ENCODE results near the gene C1orf53.

Gene C1orf53

DNA sequence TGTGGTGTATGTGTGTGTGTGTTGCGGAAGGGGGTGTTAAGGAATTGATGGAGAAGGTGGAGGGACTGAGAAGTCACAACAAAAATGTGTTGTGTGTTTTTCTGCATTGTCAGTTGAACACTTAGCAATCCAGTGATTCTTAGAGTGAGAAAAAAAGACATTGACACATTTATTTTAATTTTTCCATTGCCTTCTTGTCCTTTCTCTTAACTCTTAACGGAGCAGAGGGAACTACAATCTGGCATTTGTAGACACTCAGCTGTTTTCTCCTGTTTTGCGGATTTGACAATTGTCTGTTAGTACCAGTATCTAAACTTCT lies 725 bp downstream of the C1orf53 start:
- POLR2A ChIA-PET = interaction anchor here (0.8 to 3.1 kb wide), 6 partner anchors 9 to 262 kb away, joined by 3 to 16 read pairs (median 4); partner anchors contain the start of gene LHX9
- Histone ChIP-seq H3K9me3 (ENCODE audit: control insufficient read depth, insufficient read depth, low read depth, low read length) (no peaks in the 10 kb centered on the region), H3K36me3 (ENCODE audit: control insufficient read depth in 2 of 2, insufficient read depth in 1 of 2, low read length in 2 of 2) (no peaks in the 10 kb centered on the region), H3K4me1 (ENCODE audit: control insufficient read depth, insufficient read depth, low read length) (0 out of 2 replicates have a peak, but pooled peaks cover 2% of the 10 kb centered on the region), H3K4me3 (ENCODE audit: low read depth, low read length) (peak overlapping the region; percentile 88), H3K27ac (ENCODE audit: extremely low read depth, low read depth, low read length) (peak overlapping the region; percentile 43; the same call in 1 of the 2 replicates)
- TF ChIP-seq ZNF670 (tag by site-specific recombination; IDR thresholded peaks at IDR 0.05; ENCODE audit: low read depth) (no peak), ZNF157 (tag by site-specific recombination; IDR thresholded peaks at IDR 0.05) (no peak), ZNF621 (tag by site-specific recombination; IDR thresholded peaks at IDR 0.05) (no peak), GLI4 (tag by site-specific recombination; IDR thresholded peaks at IDR 0.05) (no peak)
- TF ChIP-seq, protein P1, sequence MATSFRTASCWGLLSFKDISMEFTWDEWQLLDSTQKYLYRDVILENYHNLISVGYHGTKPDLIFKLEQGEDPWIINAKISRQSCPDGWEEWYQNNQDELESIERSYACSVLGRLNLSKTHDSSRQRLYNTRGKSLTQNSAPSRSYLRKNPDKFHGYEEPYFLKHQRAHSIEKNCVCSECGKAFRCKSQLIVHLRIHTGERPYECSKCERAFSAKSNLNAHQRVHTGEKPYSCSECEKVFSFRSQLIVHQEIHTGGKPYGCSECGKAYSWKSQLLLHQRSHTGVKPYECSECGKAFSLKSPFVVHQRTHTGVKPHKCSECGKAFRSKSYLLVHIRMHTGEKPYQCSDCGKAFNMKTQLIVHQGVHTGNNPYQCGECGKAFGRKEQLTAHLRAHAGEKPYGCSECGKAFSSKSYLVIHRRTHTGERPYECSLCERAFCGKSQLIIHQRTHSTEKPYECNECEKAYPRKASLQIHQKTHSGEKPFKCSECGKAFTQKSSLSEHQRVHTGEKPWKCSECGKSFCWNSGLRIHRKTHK (tag by site-specific recombination; IDR thresholded peaks at IDR 0.05) = no peak
- CTCF ChIA-PET = interaction anchor here (0.6 to 1.9 kb wide), 7 partner anchors 34 to 780 kb away, joined by 3 to 7 read pairs (median 4); no protein-coding TSS in a partner anchor

DNA sequence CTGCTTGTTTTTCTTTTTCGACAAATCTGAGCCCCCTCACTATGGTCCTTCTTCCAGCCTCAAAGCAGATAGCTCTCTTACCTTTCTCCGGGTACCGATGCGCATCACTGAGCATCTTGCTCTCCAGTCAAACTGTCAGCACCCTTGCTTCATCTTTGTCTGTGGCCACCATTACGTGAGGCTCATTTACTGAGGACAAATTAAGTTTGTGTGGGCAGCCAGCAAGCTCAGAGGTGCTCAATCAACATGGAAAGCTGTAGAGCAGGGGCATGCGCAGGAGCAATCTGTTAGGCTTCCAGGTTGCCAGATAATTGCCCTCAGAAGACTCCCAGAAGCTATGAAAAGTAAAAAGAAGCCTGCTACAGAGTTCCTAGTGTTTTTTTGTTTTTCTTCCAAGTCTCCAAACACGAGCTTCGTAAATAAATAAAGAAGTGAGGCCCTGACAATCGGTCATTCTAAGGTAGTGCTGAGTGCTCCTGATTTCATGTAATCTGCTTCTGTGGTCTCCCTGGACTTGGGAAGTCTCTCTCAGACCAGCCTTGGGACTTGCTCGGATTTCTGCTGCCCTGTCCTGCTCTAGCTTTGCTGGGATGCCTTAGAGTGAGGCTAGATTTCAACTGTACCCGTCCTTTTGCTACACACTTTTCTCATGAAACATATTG lies 1.8 kb downstream of the C1orf53 start:
- Histone ChIP-seq H3K27ac (ENCODE audit: extremely low read depth, low read depth, low read length) (no peak overlapping the region), H3K4me3 (ENCODE audit: low read depth, low read length) (no peak overlapping the region), H3K4me1 (ENCODE audit: control insufficient read depth, insufficient read depth, low read length) (0 out of 2 replicates have a peak, but pooled peaks cover 2% of the 10 kb centered on the region), H3K9me3 (ENCODE audit: control insufficient read depth, insufficient read depth, low read depth, low read length) (no peaks in the 10 kb centered on the region), H3K36me3 (ENCODE audit: control insufficient read depth in 2 of 2, insufficient read depth in 1 of 2, low read length in 2 of 2) (no peaks in the 10 kb centered on the region)
- POLR2A ChIA-PET = interaction anchor here (3.1 kb wide), 1 partner anchor 13 kb away, joined by 16 read pairs; the partner anchor contains the start of gene LHX9
- TF ChIP-seq, protein P2, sequence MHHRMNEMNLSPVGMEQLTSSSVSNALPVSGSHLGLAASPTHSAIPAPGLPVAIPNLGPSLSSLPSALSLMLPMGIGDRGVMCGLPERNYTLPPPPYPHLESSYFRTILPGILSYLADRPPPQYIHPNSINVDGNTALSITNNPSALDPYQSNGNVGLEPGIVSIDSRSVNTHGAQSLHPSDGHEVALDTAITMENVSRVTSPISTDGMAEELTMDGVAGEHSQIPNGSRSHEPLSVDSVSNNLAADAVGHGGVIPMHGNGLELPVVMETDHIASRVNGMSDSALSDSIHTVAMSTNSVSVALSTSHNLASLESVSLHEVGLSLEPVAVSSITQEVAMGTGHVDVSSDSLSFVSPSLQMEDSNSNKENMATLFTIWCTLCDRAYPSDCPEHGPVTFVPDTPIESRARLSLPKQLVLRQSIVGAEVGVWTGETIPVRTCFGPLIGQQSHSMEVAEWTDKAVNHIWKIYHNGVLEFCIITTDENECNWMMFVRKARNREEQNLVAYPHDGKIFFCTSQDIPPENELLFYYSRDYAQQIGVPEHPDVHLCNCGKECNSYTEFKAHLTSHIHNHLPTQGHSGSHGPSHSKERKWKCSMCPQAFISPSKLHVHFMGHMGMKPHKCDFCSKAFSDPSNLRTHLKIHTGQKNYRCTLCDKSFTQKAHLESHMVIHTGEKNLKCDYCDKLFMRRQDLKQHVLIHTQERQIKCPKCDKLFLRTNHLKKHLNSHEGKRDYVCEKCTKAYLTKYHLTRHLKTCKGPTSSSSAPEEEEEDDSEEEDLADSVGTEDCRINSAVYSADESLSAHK (tag by site-specific recombination; IDR thresholded peaks at IDR 0.05) = no peak
- TF ChIP-seq ZBTB17 (tag by site-specific recombination; IDR thresholded peaks at IDR 0.05) = peak; percentile 74; the same call in 1 of the 2 replicates
- CTCF ChIA-PET = interaction anchor here (0.9 to 1.9 kb wide), 4 partner anchors 12 to 254 kb away, joined by 3 to 7 read pairs (median 4); no protein-coding TSS in a partner anchor

DNA sequence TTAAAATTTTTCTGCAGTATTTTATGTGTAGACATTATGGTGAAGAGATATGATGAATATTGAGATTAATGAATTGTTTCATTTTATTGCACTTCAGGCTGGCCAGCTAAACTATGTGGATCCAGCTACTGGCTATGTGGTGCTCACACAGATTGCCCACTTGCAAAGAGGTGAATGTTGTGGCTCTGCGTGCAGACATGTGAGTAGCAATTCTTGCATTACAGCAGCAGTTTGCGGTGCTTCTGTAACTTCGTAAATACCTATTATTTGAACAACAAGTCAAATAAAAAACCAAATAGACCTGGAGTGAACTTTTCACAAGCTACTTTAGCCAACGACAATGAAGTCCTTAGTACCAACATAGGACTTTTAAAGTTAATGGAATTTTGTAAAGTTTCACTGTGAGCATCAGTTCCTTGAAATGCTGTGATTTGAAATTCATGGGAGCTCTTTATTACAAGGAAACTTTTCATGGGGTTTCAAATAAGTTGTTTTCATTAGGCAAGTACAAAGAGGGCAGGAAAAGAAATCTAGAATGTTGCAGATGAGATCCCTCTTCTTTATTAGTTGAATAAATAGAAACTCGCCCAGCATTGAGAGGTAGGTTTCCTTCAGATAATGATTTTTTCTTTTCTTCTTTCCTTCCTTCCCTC lies 3.4 kb downstream of the C1orf53 start:
- CTCF ChIA-PET = interaction anchor here (0.7 to 1.7 kb wide), 2 partner anchors 10 to 529 kb away, joined by 3 to 7 read pairs; no protein-coding TSS in a partner anchor
- no peak overlapping the region for H3K4me3 ChIP-seq (ENCODE audit: low read depth, low read length)
- H3K9me3 ChIP-seq (ENCODE audit: control insufficient read depth, insufficient read depth, low read depth, low read length) = no peaks in the 10 kb centered on the region
- peak; percentile 29; the same call in 1 of the 2 replicates for TF ChIP-seq ZBTB17 (tag by site-specific recombination; IDR thresholded peaks at IDR 0.05)
- TF ChIP-seq ZNF837 (tag by site-specific recombination; IDR thresholded peaks at IDR 0.05) = no peak
- POLR2A ChIA-PET = no interaction called here
- H3K27ac ChIP-seq (ENCODE audit: extremely low read depth, low read depth, low read length) = no peak overlapping the region
- H3K4me1 ChIP-seq (ENCODE audit: control insufficient read depth, insufficient read depth, low read length) = 0 out of 2 replicates have a peak, but pooled peaks cover 2% of the 10 kb centered on the region
- H3K36me3 ChIP-seq (ENCODE audit: control insufficient read depth in 2 of 2, insufficient read depth in 1 of 2, low read length in 2 of 2) = no peaks in the 10 kb centered on the region

DNA sequence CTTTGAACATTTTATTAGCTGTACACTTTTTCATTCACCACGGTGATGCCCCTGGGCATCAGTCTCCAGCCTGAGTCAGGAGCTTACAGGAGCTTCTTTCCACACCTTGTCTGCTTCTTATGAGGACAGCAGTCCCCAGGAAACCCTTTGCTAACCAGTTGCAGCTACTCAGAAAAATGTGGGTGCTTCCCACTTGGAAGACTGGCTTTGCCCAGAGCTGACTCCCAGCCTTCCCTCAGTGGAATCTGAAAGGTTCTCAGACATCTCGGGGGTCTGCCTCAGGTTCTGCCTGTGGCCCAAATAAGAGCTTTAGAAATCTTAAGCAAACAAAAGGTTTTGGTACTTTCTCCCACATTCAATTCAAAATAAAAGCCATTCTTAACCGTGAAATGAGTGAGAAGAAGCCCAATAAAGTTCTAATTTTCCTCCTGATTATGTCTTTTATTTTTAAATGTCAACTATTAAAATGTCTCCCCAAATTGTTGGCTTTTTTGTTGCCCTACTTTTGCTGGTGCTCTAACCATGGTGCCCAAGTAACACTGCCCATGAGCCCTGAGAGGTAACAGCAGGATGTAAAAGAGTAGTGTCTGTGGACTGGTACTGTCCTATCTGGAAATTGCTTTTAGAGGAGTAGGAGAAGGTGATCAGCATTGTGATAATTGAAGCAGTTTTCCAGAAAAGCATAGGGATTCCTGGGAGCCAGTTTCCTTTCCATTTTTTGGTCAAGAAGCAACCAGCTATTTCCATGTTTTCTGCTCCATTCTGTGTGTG lies 5.6 kb downstream of the C1orf53 start:
- no peak overlapping the region for H3K4me3 ChIP-seq (ENCODE audit: low read depth, low read length)
- H3K27ac ChIP-seq (ENCODE audit: extremely low read depth, low read depth, low read length) = no peak overlapping the region
- POLR2A ChIA-PET = interaction anchor here (2.0 kb wide), 1 partner anchor 9 kb away, joined by 8 read pairs; the partner anchor contains the start of gene LHX9
- no peaks in the 10 kb centered on the region for H3K9me3 ChIP-seq (ENCODE audit: control insufficient read depth, insufficient read depth, low read depth, low read length)
- H3K4me1 ChIP-seq (ENCODE audit: control insufficient read depth, insufficient read depth, low read length) = 0 out of 2 replicates have a peak, but pooled peaks cover 2% of the 10 kb centered on the region
- TF ChIP-seq ZNF335 (tag by site-specific recombination; conservative IDR thresholded peaks at IDR 0.05) = peak; percentile 44; the same call in 1 of the 2 replicates
- no peak for TF ChIP-seq ZSCAN23 (tag by site-specific recombination; IDR thresholded peaks at IDR 0.05)
- no peak for TF ChIP-seq ZNF530 (tag by site-specific recombination; IDR thresholded peaks at IDR 0.05; ENCODE audit: low read depth)
- peak; percentile 66 for TF ChIP-seq MYNN (tag by site-specific recombination; IDR thresholded peaks at IDR 0.05; ENCODE audit: borderline replicate concordance)
- no peak for TF ChIP-seq ZNF514 (tag by site-specific recombination; IDR thresholded peaks at IDR 0.05)
- CTCF ChIA-PET = interaction anchor here (0.6 to 1.7 kb wide), 5 partner anchors 11 to 389 kb away, joined by 3 to 9 read pairs (median 5); no protein-coding TSS in a partner anchor
- H3K36me3 ChIP-seq (ENCODE audit: control insufficient read depth in 2 of 2, insufficient read depth in 1 of 2, low read length in 2 of 2) = no peaks in the 10 kb centered on the region

Measured in HEK293 (cell line).